WTC11 (cell line): ENCODE measurements around the gene NARS2. TPM values are rescaled to one million over a fixed set of nuclear protein-coding genes. Genes with fewer than 3 reads are reported as not detected.

Experiments used
- ATAC-seq: fragments of 200-7000 bp; cut with Tn5 transposase; 2 replicates; pipeline ENCODE4 v1.10.0; 2021; ENCODE audit warnings: mild to moderate bottlenecking, moderate library complexity
- CTCF ChIA-PET: fragments of 300-600 bp; sonication (Branson Sonifier 250); formaldehyde crosslinking; loops from one replicate; lab custom pipeline; 2021; ENCODE audit warnings: antibody characterized with exemption; lab: Charles Lee
- POLR2A ChIA-PET: fragments of 350-600 bp; sonication (Branson Sonifier 250); formaldehyde crosslinking; loops from one replicate; lab custom pipeline; 2021; ENCODE audit warnings: antibody characterized with exemption; lab: Charles Lee
- DNase-seq: peaks from one replicate; pipeline ENCODE4 v3.0.0; 2021; ENCODE audit warnings: low spot score
- H3K27ac Mint-ChIP-seq: 2 replicates; pipeline ENCODE4 v1.8.0; 2021; ENCODE audit warnings: mixed read lengths
- H3K27me3 Mint-ChIP-seq: 2 replicates; pipeline ENCODE4 v1.8.0; 2021; ENCODE audit warnings: low read depth, mild to moderate bottlenecking, moderate library complexity, mixed read lengths
- H3K36me3 Mint-ChIP-seq: 2 replicates; pipeline ENCODE4 v1.8.0; 2021; ENCODE audit warnings: mixed read lengths
- H3K4me1 Mint-ChIP-seq: 2 replicates; pipeline ENCODE4 v1.8.0; 2022; ENCODE audit warnings: mixed read lengths
- H3K4me3 Mint-ChIP-seq: 2 replicates; pipeline ENCODE4 v1.8.0; 2021; ENCODE audit warnings: mild to moderate bottlenecking, moderate library complexity, mixed read lengths
- H3K9me3 Mint-ChIP-seq: 2 replicates; pipeline ENCODE4 v1.8.0; 2021; ENCODE audit warnings: mixed read lengths
- AR ChIP-seq: fragments of 250-450 bp; sonication (Bioruptor Pico); IDR thresholded peaks from 2 replicates; pipeline ENCODE4 v1.9.0; 2021; ENCODE audit warnings: mild to moderate bottlenecking
- CREB1 ChIP-seq: sonication (generic); formaldehyde crosslinking; IDR thresholded peaks from 2 replicates; pipeline ENCODE4 v1.8.0; 2023; ENCODE audit warnings: mild to moderate bottlenecking, missing genetic modification reagents
- CREM ChIP-seq: sonication (generic); formaldehyde crosslinking; IDR thresholded peaks from 2 replicates; pipeline ENCODE4 v1.8.1; 2022; ENCODE audit warnings: mild to moderate bottlenecking, missing genetic modification reagents, moderate library complexity
- E2F1 ChIP-seq: sonication (generic); formaldehyde crosslinking; IDR thresholded peaks from 2 replicates; pipeline ENCODE4 v1.8.0; 2022; ENCODE audit warnings: mild to moderate bottlenecking, missing genetic modification reagents
- E2F4 ChIP-seq: sonication (generic); formaldehyde crosslinking; IDR thresholded peaks from 2 replicates; pipeline ENCODE4 v1.8.1; 2022; ENCODE audit warnings: low read depth, mild to moderate bottlenecking, moderate library complexity, missing genetic modification reagents, borderline replicate concordance
- FOXP1 ChIP-seq: sonication (generic); formaldehyde crosslinking; IDR thresholded peaks from 2 replicates; pipeline ENCODE4 v1.8.0; 2022; ENCODE audit warnings: missing genetic modification reagents, mild to moderate bottlenecking, moderate library complexity, borderline replicate concordance
- KAT7 ChIP-seq: sonication (generic); formaldehyde crosslinking; IDR thresholded peaks from 2 replicates; pipeline ENCODE4 v1.8.1; 2023; ENCODE audit warnings: missing genetic modification reagents, mild to moderate bottlenecking, borderline replicate concordance
- NFYB ChIP-seq: sonication (generic); formaldehyde crosslinking; conservative IDR thresholded peaks from 2 replicates; pipeline ENCODE4 v1.8.0; 2022; ENCODE audit warnings: low read depth, missing genetic modification reagents
- NR1H2 ChIP-seq: sonication (generic); formaldehyde crosslinking; IDR thresholded peaks from 2 replicates; pipeline ENCODE4 v1.9.0; 2021; ENCODE audit warnings: mild to moderate bottlenecking, moderate library complexity, missing genetic modification reagents
- SMAD4 ChIP-seq: sonication (generic); formaldehyde crosslinking; IDR thresholded peaks from 2 replicates; pipeline ENCODE4 v1.8.0; 2022; ENCODE audit warnings: mild to moderate bottlenecking, missing genetic modification reagents
- SOX15 ChIP-seq: fragments of 250-450 bp; sonication (Bioruptor Pico); IDR thresholded peaks from 2 replicates; pipeline ENCODE4 v1.9.0; 2021; ENCODE audit warnings: mild to moderate bottlenecking
- TP53 ChIP-seq: sonication (generic); formaldehyde crosslinking; IDR thresholded peaks from 2 replicates; pipeline ENCODE4 v1.8.1; 2023; ENCODE audit warnings: mild to moderate bottlenecking, missing genetic modification reagents
- ZBTB21 ChIP-seq: sonication (generic); formaldehyde crosslinking; IDR thresholded peaks from 2 replicates; pipeline ENCODE4 v1.8.1; 2023; ENCODE audit warnings: mild to moderate bottlenecking, missing genetic modification reagents, borderline replicate concordance
- ZNF219 ChIP-seq: sonication (generic); formaldehyde crosslinking; IDR thresholded peaks from 2 replicates; pipeline ENCODE4 v1.8.0; 2023; ENCODE audit warnings: missing genetic modification reagents, mild to moderate bottlenecking, borderline replicate concordance
- ZNF232 ChIP-seq: sonication (generic); formaldehyde crosslinking; IDR thresholded peaks from 2 replicates; pipeline ENCODE4 v1.8.0; 2022; ENCODE audit warnings: mild to moderate bottlenecking, missing genetic modification reagents
- total RNA-seq: library from RNA; stranded (reverse); gene quantifications from 3 replicates; pipeline ENCODE4 v1.2.3, GENCODE V29; 2021
- TF ChIP-seq, protein P1 (sequence below): sonication (generic); formaldehyde crosslinking; IDR thresholded peaks from 2 replicates; pipeline ENCODE4 v1.8.0; 2022; ENCODE audit warnings: mild to moderate bottlenecking, missing genetic modification reagents
- TF ChIP-seq, protein P2 (sequence below): sonication (generic); formaldehyde crosslinking; IDR thresholded peaks from 2 replicates; pipeline ENCODE4 v1.8.1; 2023; ENCODE audit warnings: mild to moderate bottlenecking, missing genetic modification reagents
- TF ChIP-seq, protein P3 (sequence below): fragments of 200-600 bp; IDR thresholded peaks from 2 replicates; pipeline ENCODE4 v1.8.0; 2022; ENCODE audit warnings: antibody characterized with exemption
- TF ChIP-seq, protein P4 (sequence below): sonication (generic); formaldehyde crosslinking; IDR thresholded peaks from 2 replicates; pipeline ENCODE4 v1.8.0; 2023; ENCODE audit warnings: missing genetic modification reagents, mild to moderate bottlenecking, borderline replicate concordance

Gene NARS2
- total RNA-seq, 1 experiment from 2014 or later = 36.4 TPM

- H3K36me3 Mint-ChIP-seq = no peaks in the 10 kb centered on the region
- H3K27me3 Mint-ChIP-seq = no peaks in the 10 kb centered on the region
- POLR2A ChIA-PET = interaction anchor here (0.7 kb wide), 1 partner anchor 381 kb away, joined by 4 read pairs; no protein-coding TSS in a partner anchor
- peaks cover 9% of the 10 kb centered on the region for H3K4me1 Mint-ChIP-seq
- no peak for DNase-seq
- no peak for TF ChIP-seq NFYB (CRISPR knock-in tag)
- no peak for TF ChIP-seq AR (CRISPR knock-in tag)
- TF ChIP-seq E2F4 (CRISPR knock-in tag) = no peak
- no peak for TF ChIP-seq CREB1 (CRISPR knock-in tag)
- TF ChIP-seq ZNF232 (CRISPR knock-in tag) = no peak
- TF ChIP-seq ZNF219 = no peak
- no peak for TF ChIP-seq FOXP1 (CRISPR knock-in tag)
- TF ChIP-seq, all 79 proteins: peak for 0
- ATAC-seq = no peak
- Mint-ChIP-seq H3K4me3 (no peak overlapping the region), H3K27ac (no peak overlapping the region), H3K9me3 (no peaks in the 10 kb centered on the region)
- CTCF ChIA-PET = interaction anchor here (0.6 to 2.8 kb wide), 21 partner anchors 12 to 657 kb away, joined by 3 to 20 read pairs (median 4); partner anchors contain the start of gene GAB2
These were observed 141.7 kb downstream of the NARS2 start for GRCh38 chr11:78432956-78433355.

GRCh38 chr11:78432058-78432515 lies 142.6 kb downstream of the NARS2 start:
- no peak overlapping the region for H3K27ac Mint-ChIP-seq
- peak; percentile 42 for DNase-seq
- peak; percentile 41; the same call in 1 of the 2 replicates for ATAC-seq
- POLR2A ChIA-PET = interaction anchor here (0.7 kb wide), 1 partner anchor 381 kb away, joined by 4 read pairs; no protein-coding TSS in a partner anchor
- H3K9me3 Mint-ChIP-seq = no peaks in the 10 kb centered on the region
- no peak overlapping the region for H3K4me3 Mint-ChIP-seq
- H3K36me3 Mint-ChIP-seq = no peaks in the 10 kb centered on the region
- H3K27me3 Mint-ChIP-seq = no peaks in the 10 kb centered on the region
- CTCF ChIA-PET = interaction anchor here (0.6 to 2.8 kb wide), 23 partner anchors 8 to 692 kb away, joined by 3 to 20 read pairs (median 3); partner anchors contain the start of gene GAB2
- peaks cover 14% of the 10 kb centered on the region for H3K4me1 Mint-ChIP-seq
- TF ChIP-seq, protein P1, sequence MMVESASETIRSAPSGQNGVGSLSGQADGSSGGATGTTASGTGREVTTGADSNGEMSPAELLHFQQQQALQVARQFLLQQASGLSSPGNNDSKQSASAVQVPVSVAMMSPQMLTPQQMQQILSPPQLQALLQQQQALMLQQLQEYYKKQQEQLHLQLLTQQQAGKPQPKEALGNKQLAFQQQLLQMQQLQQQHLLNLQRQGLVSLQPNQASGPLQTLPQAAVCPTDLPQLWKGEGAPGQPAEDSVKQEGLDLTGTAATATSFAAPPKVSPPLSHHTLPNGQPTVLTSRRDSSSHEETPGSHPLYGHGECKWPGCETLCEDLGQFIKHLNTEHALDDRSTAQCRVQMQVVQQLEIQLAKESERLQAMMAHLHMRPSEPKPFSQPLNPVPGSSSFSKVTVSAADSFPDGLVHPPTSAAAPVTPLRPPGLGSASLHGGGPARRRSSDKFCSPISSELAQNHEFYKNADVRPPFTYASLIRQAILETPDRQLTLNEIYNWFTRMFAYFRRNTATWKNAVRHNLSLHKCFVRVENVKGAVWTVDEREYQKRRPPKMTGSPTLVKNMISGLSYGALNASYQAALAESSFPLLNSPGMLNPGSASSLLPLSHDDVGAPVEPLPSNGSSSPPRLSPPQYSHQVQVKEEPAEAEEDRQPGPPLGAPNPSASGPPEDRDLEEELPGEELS (CRISPR knock-in tag) = no peak
- TF ChIP-seq SOX15 (CRISPR knock-in tag) = no peak
- TF ChIP-seq NR1H2 (CRISPR knock-in tag) = no peak
- TF ChIP-seq, protein P2, sequence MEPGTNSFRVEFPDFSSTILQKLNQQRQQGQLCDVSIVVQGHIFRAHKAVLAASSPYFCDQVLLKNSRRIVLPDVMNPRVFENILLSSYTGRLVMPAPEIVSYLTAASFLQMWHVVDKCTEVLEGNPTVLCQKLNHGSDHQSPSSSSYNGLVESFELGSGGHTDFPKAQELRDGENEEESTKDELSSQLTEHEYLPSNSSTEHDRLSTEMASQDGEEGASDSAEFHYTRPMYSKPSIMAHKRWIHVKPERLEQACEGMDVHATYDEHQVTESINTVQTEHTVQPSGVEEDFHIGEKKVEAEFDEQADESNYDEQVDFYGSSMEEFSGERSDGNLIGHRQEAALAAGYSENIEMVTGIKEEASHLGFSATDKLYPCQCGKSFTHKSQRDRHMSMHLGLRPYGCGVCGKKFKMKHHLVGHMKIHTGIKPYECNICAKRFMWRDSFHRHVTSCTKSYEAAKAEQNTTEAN = no peak
- no peak for TF ChIP-seq TP53 (CRISPR knock-in tag)
- no peak for TF ChIP-seq FOXP1 (CRISPR knock-in tag)
- TF ChIP-seq E2F1 = no peak
- no peak for TF ChIP-seq CREB1 (CRISPR knock-in tag)
- TF ChIP-seq, protein P3, sequence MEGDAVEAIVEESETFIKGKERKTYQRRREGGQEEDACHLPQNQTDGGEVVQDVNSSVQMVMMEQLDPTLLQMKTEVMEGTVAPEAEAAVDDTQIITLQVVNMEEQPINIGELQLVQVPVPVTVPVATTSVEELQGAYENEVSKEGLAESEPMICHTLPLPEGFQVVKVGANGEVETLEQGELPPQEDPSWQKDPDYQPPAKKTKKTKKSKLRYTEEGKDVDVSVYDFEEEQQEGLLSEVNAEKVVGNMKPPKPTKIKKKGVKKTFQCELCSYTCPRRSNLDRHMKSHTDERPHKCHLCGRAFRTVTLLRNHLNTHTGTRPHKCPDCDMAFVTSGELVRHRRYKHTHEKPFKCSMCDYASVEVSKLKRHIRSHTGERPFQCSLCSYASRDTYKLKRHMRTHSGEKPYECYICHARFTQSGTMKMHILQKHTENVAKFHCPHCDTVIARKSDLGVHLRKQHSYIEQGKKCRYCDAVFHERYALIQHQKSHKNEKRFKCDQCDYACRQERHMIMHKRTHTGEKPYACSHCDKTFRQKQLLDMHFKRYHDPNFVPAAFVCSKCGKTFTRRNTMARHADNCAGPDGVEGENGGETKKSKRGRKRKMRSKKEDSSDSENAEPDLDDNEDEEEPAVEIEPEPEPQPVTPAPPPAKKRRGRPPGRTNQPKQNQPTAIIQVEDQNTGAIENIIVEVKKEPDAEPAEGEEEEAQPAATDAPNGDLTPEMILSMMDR = no peak
- TF ChIP-seq CREM (CRISPR knock-in tag) = no peak
- TF ChIP-seq SMAD4 (CRISPR knock-in tag) = no peak
- no peak for TF ChIP-seq ZNF232 (CRISPR knock-in tag)
- TF ChIP-seq, protein P4, sequence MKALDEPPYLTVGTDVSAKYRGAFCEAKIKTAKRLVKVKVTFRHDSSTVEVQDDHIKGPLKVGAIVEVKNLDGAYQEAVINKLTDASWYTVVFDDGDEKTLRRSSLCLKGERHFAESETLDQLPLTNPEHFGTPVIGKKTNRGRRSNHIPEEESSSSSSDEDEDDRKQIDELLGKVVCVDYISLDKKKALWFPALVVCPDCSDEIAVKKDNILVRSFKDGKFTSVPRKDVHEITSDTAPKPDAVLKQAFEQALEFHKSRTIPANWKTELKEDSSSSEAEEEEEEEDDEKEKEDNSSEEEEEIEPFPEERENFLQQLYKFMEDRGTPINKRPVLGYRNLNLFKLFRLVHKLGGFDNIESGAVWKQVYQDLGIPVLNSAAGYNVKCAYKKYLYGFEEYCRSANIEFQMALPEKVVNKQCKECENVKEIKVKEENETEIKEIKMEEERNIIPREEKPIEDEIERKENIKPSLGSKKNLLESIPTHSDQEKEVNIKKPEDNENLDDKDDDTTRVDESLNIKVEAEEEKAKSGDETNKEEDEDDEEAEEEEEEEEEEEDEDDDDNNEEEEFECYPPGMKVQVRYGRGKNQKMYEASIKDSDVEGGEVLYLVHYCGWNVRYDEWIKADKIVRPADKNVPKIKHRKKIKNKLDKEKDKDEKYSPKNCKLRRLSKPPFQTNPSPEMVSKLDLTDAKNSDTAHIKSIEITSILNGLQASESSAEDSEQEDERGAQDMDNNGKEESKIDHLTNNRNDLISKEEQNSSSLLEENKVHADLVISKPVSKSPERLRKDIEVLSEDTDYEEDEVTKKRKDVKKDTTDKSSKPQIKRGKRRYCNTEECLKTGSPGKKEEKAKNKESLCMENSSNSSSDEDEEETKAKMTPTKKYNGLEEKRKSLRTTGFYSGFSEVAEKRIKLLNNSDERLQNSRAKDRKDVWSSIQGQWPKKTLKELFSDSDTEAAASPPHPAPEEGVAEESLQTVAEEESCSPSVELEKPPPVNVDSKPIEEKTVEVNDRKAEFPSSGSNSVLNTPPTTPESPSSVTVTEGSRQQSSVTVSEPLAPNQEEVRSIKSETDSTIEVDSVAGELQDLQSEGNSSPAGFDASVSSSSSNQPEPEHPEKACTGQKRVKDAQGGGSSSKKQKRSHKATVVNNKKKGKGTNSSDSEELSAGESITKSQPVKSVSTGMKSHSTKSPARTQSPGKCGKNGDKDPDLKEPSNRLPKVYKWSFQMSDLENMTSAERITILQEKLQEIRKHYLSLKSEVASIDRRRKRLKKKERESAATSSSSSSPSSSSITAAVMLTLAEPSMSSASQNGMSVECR (CRISPR knock-in tag) = no peak
- TF ChIP-seq ZBTB21 (CRISPR knock-in tag) = no peak
- no peak for TF ChIP-seq KAT7
